Mammary epithelial cell (primary cell): ENCODE results near the gene PREX1.

Experiments used
- EZH2 ChIP-seq: IDR thresholded peaks from 2 replicates; pipeline ENCODE4 v1.6.1; 2012; ENCODE audit warnings: low read length, inconsistent platforms, borderline replicate concordance
- TF ChIP-seq, protein P1 (sequence below), 2 donors: IDR thresholded peaks in 1 of 2; conservative IDR thresholded peaks in 1 of 2; 2 replicates each; pipeline ENCODE4 v1.5.1; 2011 to 2012; ENCODE audit warnings: inconsistent platforms in 2 of 2, low read length in 2 of 2, mild to moderate bottlenecking in 2 of 2, control low read depth in 1 of 2, low read depth in 1 of 2; ENCODE audit not compliant: insufficient read depth in 1 of 2; ENCODE audit errors: extremely low read depth in 1 of 2

DNA sequence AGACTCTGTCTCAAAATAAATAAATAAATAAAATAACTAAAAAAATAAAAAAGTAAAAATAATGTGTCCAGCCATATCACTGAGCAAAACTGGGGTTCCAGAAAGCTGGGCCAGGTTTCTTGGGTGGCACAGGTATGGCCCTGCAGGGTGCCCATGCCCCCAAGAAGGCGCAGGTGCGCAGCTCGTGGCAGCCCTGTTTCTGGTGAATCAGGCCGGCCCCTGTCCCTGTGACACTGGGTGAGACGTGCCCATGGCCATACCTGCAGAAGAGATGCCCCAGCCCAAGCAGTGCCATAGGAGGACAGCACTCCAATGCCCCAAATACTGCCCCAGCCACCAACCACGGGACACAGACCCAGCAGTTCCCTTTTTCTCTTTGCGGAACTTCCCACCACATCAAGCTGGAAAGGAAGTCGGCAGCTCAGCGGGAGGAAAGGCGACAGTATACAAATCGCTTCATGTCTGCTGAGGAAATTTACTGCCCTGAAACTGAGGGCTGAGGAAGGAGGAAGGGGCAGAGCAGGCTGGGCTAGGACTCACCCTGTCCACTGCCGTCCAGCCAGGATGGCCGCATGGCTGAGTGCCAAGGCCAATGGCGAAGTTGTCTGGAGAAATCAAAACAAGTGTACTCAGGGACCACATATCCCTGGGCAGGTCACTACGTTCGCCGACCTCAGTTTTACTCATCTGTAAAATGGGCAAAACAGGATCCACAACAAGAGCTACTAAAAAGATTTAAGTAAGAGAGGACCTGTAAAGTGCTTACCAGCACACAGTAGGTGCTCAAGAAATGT, 55.4 kb downstream of the PREX1 start:
- no peak for TF ChIP-seq EZH2
- TF ChIP-seq, protein P1, sequence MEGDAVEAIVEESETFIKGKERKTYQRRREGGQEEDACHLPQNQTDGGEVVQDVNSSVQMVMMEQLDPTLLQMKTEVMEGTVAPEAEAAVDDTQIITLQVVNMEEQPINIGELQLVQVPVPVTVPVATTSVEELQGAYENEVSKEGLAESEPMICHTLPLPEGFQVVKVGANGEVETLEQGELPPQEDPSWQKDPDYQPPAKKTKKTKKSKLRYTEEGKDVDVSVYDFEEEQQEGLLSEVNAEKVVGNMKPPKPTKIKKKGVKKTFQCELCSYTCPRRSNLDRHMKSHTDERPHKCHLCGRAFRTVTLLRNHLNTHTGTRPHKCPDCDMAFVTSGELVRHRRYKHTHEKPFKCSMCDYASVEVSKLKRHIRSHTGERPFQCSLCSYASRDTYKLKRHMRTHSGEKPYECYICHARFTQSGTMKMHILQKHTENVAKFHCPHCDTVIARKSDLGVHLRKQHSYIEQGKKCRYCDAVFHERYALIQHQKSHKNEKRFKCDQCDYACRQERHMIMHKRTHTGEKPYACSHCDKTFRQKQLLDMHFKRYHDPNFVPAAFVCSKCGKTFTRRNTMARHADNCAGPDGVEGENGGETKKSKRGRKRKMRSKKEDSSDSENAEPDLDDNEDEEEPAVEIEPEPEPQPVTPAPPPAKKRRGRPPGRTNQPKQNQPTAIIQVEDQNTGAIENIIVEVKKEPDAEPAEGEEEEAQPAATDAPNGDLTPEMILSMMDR (conservative IDR thresholded peaks at IDR 0.05 in 1 of 2, IDR thresholded peaks at IDR 0.05 in 1 of 2; ENCODE audit: extremely low read depth in 1 of 2, insufficient read depth in 1 of 2, low read depth in 1 of 2, low read length in 2 of 2): no peak
